HPDE6-E6E7 (cell line): ENCODE results near the gene SLC27A3.
"Not testable (repeated sequence)": the region's sequence is repeated elsewhere in the genome, so short reads cannot be mapped to it uniquely, and the experiment has no call there.

ENCODE experiments used
- DNase-seq: peaks from one replicate; pipeline ENCODE4 v3.0.0; 2011; ENCODE audit warnings: missing footprints; ENCODE audit errors: extremely low spot score

The SLC27A3 gene

DNA sequence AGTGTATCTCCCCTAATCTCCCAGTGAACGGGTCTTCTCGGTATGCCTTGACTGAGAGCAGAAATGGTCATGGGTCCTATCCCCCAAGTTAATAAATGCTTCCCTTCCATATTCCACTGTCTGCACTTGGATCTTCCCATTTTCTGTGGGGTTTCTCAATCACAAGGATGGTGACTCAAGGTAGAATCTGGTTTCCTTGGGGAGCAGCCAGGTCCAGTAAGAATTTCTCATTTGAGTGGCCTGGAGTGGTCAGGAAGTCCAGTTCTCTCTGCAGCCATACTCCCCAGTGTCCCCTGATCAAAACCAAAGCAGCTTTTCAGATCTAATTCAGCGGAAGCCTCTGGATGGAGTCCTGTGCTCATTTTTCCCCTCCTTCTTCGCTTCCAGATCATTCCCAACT, 14.8 kb upstream of the SLC27A3 start:
- no peak for DNase-seq

DNA sequence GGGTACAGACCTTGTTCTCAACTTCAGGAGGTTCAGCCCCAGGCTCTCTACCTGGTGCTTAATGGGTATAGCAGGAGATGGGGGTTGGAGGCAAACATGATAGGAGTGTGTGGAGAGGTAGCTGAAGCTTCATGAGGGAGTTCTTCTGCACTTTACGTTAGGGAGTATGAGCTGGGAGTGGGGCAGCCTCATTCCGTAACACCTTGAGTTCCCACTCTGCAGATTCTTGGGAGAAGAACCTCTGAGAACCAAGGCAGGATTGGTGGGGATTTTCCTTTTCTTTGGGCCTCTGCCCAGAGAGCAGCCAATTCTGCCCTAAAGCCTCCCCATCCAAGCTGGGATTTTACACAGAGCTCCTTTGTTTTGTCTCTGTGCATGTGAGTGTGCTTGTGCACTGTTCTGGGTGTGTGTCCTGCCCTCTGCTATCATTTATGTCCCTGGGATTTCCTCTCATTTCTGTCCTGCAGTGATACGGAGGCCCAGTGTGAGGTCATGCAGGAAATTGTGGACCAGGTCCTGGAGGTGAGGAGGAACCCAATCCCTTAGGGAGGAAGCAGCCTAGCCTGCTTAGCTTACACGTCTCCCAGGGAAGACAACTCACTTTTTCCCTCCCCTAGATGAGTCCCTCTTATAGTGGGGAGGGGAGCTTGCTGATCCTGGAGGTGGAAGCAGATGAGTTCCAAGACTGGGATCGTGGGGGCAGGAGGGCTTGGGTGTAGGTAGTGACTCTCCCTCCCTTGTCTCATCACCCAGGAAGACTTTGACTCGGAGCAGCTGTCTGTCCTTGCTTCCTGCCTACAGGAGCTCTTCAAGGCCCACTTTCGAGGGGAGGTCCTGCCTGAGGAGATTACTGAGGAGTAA, 11.6 kb upstream of the SLC27A3 start:
- DNase-seq = no peak

DNA sequence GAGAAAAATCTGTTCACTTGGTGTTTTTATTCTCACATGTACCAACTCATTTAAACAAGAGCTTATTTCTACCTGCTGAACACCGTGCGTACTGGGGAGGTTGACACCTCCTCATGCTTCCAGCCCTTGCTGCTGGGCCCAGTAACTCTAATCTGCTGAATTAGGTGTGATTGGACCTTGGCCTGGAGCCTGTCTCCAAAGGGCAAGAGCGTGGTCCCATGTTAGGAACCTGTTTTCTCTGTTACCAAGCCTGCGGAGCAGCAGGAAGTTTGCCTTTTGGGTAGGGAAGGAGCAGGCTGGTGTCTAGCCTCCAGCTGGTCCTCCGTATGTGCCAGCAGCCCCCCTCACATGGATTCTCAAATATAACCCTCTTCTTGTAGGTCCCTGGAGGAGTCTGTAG, 10.9 kb upstream of the SLC27A3 start:
- no peak for DNase-seq

DNA sequence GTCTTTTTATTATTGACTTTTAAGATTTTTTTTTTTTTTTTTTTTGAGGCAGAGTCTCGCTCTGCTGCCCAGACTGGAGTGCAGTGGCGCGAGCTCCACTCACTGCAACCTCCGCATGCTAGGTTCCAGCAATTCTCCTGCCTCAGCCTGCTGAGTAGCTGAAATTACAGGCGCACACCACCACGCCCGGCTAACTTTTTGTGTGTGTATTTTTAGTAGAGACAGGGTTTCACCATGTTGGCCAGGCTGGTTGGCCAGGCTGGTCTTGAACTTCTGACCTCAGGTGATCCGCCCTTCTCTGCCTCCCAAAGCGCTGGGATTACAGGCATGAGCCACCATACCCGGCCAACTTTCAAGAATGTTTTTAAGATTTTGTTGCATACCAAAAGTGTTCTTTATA, 8.5 kb upstream of the SLC27A3 start:
- not testable (repeated sequence) for DNase-seq

DNA sequence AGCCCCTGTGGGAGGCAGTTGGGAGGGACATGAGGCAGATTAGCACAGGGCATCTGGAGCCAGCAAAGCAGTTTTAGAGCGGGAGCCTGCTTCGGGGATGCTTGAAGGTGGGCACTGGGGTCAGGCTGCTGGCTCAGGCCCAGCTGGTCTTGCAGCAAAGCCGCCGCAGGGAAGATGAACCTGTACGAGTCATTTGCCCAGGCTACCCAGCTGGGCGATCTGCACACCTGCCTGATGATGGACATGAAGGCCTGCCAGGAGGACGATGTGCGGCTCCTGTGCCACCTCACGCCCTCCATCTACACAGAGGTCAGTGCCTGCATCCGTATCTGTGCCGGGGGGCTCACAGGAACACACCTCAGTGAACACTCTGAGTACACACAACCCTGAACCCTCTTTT, 7.7 kb upstream of the SLC27A3 start:
- no peak for DNase-seq

DNA sequence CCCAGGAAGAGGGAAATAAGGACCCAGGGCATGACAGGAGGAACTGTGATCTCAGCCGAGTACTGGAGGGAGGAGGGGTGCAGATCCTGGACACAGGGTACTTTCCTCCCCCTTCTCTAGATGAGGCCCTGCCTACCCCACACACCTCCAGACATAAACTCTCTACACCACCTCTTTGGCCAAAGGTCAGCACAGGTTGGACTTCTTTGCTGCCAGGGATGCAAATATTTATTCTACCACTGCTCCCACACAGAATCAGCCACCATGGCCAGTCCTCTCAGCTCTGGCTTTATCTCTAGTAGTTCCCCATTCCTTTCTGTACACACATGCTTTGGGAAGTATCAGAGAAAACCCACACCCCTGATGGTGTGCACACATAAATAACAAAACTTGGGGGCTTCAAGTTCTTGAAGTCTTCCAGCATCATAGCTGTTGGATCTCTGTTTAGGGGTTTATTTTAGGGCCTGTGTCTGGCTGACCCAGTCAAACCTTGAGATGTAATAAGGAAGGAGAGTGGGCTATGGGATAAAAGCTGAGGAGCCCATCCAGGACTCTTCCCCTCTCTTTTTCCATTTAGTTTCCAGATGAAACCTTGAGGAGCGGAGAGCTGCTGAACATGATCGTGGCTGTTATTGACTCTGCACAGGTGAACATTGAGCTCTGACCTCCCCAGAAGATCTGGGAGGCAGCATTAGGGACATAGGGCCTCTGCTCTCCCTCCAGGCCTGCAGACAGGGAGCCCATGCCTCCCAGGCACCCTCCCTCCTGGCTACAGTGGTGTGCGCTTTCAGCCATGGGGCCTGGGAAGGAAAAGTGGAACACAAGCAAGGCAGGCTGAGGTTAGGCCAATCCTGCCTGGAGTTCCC, 6.7 kb upstream of the SLC27A3 start:
- DNase-seq = no peak

DNA sequence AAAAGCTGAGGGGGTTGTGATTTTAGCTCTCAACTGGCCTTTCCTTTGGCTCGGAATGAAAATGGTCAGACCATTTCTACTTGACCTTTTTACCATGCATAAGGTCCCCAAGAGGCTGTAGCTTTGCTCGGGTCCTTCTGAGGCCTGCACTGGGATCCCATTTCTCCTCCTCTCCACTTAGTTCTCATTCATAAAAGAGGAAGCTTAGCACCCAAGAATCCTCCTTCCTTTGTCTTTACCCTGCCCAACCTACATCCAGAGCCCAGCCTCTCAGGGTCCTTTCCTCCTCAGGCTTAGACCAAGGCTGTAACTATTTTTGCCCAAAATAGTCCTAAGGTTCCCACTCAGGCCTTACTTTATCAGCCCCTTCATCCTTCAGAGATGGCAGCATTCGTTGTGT, 6.0 kb upstream of the SLC27A3 start:
- no peak for DNase-seq

DNA sequence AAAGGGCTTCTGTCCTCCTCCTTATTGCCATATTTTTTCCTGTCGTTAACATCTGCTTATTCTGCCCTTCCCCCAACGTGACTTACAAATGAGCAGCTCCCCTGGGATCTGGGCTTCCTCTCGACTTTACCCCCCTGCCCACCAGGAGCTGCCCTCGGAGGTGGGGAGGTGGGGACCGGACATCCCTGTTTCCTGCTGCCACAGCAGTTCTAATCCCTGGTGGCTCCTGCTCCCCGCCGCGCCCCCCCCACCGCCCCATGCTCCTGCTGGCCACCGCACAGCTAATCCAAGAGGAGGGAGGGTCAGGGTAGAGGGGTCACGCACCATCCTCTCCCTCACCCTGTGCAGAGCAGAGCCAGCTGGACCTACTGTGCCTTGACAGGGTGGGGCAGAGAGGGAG, 4.4 kb upstream of the SLC27A3 start:
- no peak for DNase-seq

DNA sequence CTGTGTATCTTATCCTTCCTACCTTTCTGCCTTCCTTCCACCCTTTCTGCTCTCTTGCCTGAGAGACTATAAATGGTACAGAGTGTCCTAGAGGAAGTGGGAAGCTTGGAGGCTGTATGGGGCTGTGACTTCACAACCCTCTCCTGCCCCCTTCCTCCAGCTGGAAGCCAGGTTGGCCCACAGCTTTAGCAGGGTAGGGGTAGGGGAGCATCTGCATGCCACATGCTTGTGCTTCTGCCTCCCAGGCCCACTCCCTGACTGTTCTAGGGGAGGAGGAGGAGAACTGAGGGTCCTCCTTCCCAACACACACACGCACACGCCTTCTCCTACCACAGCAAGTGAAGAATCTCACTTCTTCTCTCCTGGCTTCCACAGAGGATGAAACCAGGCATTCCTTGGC, 3.9 kb upstream of the SLC27A3 start:
- DNase-seq = no peak

DNA sequence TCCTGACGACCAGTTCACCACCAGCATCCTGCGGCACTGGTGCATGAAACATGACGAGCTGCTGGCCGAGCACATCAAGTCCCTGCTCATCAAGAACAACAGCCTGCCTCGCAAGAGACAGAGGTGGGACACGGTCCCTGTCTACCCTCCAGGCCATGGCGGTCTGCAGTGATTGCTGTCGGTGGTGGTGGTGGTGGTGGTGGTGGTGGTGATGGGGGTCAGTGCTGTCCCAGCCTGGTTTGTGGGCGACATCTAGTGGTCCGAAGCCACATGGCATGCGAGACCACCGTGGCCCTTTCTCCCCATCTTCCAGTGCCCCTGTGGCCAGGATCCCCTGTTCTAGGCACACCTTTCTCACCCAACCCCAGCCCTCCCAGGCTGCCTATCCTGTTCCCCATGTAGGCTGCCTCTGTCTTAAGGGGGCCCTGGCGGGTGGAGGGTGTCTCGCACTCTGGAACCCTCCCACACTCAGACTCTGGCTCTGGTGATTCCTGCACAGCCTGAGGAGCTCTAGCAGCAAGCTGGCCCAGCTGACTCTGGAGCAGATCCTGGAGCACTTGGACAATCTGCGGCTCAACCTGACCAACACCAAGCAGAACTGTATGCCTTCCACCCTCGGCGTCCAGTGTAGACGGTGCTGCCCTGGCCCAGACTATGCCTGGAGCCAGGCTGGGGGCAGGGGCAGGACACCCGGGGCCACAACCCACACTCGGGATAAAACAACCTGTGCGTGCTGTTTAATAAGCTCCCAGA, 3.2 kb upstream of the SLC27A3 start:
- DNase-seq = no peak

DNA sequence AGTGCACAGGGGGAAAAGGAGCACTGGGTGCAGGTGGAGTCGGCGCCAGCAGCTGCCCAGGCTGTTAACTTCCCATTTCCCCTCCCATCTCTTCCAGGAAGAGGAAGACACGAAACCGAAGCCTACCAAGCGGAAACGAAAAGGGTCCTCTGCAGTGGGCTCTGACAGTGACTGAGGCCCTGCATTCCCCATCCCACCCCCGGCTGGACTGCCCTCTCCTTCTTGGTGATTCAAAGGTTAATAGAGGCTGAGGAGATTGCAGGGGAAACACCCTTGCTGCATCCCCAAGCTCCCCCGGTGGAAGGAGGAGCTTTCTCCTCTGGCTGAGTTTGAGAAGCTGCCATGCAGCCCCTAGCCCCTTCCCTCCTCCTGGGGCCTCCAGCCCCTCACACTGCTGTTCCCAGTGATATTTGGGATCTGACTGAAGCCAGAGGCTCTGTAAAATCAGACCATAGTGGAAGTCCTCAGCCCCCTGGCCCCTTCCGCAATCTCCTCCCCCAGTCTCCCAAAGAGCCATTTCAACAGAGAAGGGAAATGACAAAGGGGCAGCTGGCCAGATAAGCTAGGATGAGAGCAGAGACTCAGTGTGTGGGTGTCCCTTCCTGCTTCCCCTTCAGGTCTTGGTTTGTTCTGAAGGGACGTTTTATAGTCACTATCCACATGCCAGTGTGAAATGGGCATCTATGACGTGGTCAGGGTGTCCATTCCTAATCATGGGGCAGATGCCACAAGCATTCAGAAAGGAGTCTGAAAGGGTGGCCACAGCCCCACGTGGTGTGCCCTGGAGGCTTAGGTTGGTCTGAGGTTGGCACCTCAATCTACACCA, 1.9 kb upstream of the SLC27A3 start:
- no peak for DNase-seq

DNA sequence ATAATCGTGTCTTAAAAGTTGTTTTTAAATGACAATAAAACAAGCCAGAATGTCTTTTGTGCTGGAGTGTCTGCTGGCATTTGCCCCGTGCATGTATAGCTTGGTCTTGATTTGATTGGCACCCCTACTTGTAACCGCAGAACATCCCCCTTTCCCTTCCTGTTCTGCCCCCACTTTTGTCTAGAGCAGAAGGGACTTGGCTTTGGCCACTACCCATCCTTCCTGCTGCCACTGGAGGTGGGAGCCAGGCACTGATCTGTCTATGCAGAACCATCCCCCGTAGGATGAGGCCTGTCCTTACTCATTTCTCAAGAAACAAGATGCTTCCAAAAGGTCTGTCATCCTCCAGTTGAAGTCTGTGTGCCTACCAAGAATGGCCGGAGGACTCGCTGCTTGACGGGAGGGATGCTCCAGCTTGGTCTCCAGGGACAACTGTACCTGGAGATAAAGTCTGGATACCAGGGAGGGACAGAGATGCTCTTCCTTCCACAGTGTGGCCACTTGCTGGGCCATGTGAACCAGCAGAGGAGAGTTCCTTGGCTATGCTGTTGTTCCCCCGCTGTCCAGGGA, 1.1 kb upstream of the SLC27A3 start:
- DNase-seq = no peak

DNA sequence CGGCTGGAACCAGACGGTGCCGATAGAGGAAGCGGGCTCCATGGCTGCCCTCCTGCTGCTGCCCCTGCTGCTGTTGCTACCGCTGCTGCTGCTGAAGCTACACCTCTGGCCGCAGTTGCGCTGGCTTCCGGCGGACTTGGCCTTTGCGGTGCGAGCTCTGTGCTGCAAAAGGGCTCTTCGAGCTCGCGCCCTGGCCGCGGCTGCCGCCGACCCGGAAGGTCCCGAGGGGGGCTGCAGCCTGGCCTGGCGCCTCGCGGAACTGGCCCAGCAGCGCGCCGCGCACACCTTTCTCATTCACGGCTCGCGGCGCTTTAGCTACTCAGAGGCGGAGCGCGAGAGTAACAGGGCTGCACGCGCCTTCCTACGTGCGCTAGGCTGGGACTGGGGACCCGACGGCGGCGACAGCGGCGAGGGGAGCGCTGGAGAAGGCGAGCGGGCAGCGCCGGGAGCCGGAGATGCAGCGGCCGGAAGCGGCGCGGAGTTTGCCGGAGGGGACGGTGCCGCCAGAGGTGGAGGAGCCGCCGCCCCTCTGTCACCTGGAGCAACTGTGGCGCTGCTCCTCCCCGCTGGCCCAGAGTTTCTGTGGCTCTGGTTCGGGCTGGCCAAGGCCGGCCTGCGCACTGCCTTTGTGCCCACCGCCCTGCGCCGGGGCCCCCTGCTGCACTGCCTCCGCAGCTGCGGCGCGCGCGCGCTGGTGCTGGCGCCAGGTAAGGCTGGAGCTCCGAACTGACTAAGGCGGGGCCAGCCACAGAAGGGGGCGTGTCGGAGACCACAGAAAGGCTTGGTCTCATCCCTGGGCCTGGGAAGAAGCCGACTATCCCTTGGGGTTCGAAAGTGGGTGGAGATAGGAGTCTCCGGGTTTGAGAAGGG, 486 bp downstream of the SLC27A3 start:
- DNase-seq = peak; percentile 61

DNA sequence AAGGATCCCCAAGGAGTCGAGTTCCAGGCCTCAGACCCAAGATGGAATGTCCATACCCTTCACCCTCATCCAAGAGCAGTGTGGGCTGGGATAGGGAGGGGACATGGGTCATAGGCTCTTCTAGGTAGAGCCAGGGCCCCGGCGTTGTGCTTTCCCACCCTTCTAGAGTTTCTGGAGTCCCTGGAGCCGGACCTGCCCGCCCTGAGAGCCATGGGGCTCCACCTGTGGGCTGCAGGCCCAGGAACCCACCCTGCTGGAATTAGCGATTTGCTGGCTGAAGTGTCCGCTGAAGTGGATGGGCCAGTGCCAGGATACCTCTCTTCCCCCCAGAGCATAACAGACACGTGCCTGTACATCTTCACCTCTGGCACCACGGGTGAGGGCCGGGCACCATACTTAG, 1.1 kb downstream of the SLC27A3 start:
- no peak for DNase-seq

DNA sequence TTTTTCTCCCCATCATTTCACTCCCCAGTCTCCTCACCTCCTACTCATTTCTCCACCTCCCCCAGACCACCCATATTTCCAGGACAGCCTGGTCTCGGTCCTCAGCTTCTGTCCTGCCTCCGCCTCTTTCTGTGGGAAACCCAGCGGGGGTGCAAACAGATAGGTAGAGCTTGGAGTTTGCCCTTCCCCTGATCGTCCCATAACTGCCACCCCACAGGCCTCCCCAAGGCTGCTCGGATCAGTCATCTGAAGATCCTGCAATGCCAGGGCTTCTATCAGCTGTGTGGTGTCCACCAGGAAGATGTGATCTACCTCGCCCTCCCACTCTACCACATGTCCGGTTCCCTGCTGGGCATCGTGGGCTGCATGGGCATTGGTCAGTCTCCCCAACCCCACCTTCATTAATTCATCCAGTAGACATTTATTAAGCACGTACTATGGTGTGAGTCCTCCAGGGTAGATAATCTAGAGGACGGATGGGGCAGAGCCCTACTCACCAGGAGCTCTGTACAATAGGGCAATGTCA, 1.7 kb downstream of the SLC27A3 start:
- no peak for DNase-seq

DNA sequence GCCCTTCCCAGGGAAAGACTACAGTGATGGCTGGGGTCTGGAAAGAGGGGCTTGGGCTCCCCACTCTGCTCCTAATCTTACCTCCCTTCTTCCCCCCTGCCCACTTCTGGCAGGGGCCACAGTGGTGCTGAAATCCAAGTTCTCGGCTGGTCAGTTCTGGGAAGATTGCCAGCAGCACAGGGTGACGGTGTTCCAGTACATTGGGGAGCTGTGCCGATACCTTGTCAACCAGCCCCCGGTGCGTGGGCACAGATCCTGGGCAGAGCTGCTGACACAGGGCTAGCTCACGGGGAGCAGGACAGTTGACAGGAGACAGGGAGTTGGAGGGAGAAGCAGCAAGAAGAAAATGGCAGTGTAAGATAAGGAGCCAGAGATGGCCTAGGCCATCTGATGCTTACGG, 2.4 kb downstream of the SLC27A3 start:
- no peak for DNase-seq

DNA sequence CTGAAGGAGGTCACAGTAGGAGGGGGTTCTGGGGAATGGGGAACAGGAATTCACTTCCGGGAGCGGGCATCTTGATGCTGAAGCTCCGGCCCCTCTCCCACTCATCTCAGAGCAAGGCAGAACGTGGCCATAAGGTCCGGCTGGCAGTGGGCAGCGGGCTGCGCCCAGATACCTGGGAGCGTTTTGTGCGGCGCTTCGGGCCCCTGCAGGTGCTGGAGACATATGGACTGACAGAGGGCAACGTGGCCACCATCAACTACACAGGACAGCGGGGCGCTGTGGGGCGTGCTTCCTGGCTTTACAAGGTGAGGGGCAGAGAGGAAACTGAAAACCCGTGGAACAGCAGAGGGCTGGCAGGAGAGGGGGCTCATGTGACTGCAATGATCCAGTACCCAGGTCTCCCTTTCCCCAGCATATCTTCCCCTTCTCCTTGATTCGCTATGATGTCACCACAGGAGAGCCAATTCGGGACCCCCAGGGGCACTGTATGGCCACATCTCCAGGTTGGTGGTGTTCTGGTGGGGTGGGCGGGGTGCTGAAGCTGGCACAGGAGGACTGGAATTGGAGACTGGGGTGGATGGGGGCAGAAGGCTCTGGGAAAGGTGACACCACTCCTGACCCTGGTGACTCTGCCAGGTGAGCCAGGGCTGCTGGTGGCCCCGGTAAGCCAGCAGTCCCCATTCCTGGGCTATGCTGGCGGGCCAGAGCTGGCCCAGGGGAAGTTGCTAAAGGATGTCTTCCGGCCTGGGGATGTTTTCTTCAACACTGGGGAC, 3.0 kb downstream of the SLC27A3 start:
- DNase-seq = no peak

DNA sequence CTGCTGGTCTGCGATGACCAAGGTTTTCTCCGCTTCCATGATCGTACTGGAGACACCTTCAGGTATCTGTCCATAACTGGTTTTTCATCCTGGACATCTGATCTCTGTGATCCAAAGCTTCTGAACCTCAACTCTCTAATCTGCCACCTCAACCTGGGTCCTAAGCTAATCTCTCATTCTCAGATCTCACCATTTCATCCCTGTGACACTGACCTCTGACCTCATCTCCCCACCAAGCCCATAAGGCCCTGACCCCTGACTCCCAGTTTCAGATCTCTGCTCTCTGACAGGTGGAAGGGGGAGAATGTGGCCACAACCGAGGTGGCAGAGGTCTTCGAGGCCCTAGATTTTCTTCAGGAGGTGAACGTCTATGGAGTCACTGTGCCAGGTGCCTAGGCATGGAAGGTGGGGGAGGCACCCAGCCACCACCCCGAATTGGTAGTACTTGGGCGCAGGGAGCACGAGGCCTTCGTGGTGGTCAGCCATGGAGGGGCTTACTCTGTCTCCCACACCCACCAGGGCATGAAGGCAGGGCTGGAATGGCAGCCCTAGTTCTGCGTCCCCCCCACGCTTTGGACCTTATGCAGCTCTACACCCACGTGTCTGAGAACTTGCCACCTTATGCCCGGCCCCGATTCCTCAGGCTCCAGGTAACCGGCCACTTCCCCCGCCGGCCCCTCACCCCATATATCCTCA, 3.8 kb downstream of the SLC27A3 start:
- DNase-seq = no peak
